NT2/D1 (cell line): Measurements from ENCODE around the gene RGS12.

Experiments used
- SUZ12 ChIP-seq: IDR thresholded peaks from 2 replicates; pipeline ENCODE4 v1.6.1; 2011; ENCODE audit not compliant: insufficient read length, insufficient read depth; ENCODE audit errors: extremely low read depth
- YY1 ChIP-seq: IDR thresholded peaks from 2 replicates; pipeline ENCODE4 v1.6.1; 2011; ENCODE audit not compliant: insufficient read length, insufficient read depth
- ZNF274 ChIP-seq: IDR thresholded peaks from 2 replicates; pipeline ENCODE4 v1.6.1; 2011; ENCODE audit warnings: mild to moderate bottlenecking, low read depth, low read length

DNA sequence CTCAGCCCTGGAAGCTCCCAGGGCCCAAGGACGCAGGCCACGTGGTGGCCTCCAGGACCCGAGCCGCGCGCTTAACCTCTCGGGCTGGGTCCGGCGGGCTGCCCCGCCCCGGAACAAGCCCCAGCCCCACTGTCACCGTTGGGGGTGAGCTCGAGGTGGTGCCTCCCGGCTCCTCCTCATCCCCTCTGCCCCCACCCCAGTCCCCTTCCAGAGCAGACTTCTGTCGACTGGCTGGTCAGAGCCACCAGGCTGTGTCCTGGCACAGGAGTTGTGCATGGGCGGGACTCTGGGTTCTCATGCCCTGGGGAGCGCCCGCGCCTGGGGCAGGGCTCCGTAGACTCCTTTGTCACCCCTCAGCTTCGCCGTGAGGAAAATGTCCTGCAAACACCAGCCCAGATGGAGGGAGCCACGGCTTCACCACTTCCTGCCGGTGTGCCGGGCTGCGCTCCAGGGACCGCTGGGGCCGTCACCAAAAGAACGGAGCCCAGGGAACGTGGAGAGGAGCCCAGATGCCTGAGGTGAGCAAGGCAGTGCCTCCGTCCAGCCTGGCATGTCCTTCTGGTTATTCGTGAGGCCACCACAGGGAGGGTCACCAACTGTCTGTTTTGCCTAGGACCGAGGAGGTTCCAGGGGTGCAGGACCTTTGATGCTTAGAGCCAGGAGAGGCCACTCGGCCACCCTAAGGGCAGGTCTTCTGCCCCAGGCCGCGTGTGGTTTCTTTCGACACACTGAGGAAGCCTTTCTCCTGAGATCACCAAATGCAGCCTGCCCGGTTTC lies 7.1 kb upstream of the RGS12 start:
- TF ChIP-seq ZNF274 (no peak), YY1 (no peak), SUZ12 (no peak)
